CD4-positive, alpha-beta T cell treated with Interleukin-12 subunit alpha and Interleukin-12 subunit beta, for 1 hour (primary cell): ENCODE measurements around the gene MYL6.
"Not testable (repeated sequence)": the region's sequence is repeated elsewhere in the genome, so short reads cannot be mapped to it uniquely, and the experiment has no call there.

Source experiments
- DNase-seq: peaks from one replicate; pipeline ENCODE4 v3.0.0-alpha.2; 2020

Gene MYL6

DNA sequence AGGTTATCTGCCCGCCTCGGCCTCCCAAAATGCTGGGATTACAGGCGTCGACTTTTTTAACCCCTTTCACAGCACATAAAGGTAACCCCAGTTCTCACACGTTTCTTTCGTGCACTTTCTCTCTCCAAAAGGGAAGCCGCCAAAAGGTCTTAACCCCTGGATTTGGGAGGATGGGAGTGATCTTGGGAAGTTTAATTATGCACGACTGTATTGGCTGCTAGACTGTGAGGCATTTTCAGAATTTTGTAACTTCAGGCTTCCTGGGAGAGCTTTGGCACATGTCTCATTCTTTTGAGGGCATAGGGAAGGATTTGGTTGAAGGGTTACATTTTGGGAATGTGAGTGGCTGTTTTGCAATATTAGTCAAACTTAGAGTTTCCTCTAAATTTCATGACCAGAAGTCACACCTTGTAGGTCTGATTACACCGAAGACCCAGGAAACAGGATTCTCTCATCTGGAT, 32.6 kb downstream of the MYL6 start:
- no peak for DNase-seq

GRCh38 chr12:56192582-56192981, 34.4 kb downstream of the MYL6 start:
- DNase-seq = no peak

- peak; percentile 83 for DNase-seq
Measured at GRCh38 chr12:56193025-56193578, 34.9 kb downstream of the MYL6 start.

- not testable (repeated sequence) for DNase-seq
Measured at GRCh38 chr12:56196818-56197550, 38.8 kb downstream of the MYL6 start.

DNA sequence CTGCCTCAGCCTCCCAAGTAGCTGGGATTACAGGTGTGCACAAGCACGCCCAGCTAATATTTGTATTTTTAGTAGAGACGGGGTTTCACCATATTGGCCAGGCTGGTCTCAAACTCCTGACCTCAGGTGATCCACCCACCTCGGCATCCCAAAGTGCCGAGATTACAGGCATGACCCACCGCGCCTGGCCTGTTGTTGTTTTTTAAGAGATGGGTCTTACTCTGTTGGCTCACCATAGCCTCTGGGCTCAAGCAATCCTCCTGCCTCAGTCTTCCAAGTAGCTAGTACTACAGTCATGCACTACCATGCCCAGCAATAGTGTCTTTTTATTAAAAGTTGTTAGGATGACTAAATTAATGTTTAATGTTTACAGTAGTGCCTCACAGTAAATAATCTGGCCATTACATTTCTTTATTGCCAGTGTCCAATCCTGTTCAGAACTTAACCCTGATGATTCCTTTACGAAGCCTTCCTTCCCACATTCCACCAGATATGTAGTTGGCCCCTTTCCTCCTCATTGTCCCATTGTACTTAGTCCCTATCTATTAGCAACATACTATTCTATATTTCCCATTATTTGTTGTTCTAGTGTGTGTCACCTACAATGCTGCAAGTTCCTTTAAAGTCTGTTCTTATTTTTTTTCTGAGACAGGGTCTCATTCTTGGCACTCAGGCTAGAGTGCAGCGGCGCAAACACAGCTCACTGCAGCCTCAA, 39.9 kb downstream of the MYL6 start:
- no peak for DNase-seq

DNA sequence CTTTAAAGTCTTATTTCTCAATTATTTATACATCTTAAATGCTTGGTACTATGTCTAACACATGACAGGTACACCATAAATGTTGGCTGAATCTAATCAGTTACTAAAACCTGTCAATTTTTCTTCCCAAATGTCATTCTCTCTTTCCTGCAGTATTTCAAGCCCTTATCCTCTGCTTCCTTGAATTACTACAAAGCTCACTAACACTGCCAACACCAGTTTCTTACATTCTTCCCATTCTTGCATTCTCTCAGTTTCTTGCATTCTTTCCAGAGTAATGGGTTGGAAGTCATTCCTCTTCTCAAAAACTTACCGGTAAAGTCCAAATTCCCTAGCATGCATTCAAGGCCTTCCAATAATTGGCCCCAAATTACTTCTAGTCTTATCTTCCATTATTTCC, 40.7 kb downstream of the MYL6 start:
- DNase-seq = no peak

DNA sequence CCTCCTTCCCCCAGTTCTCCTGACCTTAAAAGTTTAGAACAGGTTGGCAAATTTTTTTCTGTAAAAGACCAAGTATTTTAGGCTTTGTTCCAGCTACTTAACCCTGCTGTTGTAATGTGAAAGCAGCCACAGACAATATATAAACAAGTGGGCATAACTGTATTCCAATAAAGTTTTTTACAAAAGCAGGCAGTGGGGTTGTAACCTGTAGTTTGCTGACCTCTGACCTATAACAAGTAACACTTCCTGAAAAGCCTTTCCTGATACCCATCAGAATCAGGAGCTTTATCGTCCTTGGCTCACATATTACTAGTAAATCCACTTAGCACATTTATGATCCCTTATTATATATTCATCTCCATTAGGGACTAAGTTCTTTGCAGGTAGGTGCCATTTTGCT, 44.2 kb downstream of the MYL6 start:
- DNase-seq = no peak

DNA sequence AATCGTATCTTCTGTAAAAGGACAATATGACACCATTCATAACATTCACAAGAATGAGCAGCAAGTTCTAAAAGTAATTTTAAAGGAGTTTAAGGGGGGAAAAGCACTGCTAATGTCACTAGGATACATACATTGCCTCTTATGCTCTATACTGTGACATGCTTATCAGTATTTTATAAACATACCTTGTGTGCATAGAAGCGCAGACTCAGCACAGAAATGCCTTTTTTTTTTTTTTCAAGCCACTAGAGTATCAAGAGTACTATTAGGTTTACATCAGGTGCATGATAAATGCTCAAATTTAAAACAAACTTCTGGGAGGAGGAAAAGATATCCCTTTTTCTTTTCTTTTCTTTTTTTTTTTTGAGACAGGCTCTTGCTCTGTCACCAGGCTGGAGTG, 44.7 kb downstream of the MYL6 start:
- no peak for DNase-seq

GRCh38 chr12:56204275-56204674, 46.1 kb downstream of the MYL6 start:
- DNase-seq = no peak

DNA sequence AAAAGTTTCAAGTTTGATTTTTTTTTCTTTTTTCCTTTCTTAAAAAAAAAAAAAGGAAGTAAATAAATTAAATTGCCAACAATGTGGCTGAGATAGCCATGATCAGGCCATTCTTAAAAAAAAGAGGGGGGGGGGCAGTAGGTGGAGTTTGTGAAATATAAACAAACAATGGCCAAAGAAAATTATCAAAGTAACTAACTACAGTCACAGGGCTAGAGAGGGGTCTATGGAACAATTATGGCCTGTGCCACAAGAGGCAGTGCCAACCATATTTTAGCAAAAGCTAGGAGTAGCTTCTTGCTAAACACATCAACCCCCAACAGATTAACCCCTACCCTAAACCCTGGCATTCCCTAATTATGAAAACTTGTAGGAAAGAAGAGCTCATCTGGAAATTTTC, 47.3 kb downstream of the MYL6 start:
- DNase-seq = no peak

- DNase-seq = peak; percentile 43
Measured at GRCh38 chr12:56206452-56207166, 48.5 kb downstream of the MYL6 start.

DNA sequence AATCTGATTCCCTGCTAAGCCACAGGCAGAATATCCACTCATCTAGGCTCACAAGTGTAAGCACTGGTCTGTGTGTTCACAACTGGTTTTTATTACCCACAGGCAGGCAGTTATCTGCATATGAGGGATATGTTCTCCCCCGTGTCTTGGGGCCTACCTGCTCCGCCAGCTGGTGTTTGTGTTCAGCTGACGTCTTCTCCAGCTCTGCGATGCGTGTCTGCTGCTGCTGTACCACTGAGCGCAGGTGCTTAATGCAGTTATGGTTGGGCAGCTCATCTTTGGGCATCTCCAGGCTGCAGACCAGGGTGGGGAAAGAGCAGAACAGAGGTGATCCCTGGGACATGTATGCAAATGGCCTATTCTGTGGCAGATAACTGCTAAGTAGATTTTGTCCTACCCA, 49.8 kb downstream of the MYL6 start:
- DNase-seq = no peak
